ENCODE data around the gene PHACTR4.

DNA sequence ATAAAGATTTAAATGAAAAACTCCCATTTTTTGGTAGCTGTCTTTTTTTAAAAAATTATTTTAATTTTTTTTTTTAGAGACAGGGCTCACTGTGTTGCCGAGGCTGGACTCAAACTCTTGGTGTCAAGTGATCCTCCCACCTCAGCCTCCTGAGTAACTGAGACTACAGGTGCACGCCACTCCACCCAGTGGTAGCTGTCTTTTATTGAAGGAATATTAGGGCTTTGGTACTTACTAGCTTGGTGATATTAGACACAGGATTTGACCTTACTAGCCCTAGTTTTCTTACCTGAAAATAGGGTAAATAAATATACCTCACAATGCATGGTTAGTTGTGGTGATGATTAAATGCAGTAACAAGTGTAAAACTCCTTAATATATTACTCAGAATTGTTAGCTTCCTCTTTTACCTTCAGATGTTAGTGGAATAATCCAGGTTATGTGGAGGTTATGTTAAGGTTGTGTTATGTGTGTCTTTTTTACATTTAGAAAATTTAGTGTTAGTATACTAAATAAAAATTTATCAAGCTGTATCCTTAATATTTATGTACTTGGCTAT is 66.8 kb downstream of the PHACTR4 start:
- no peak for TF ChIP-seq EZH2phosphoT487 (IDR thresholded peaks at IDR 0.05; ENCODE audit: low read depth, severe bottlenecking, unreplicated experiment)
- TF ChIP-seq CTCF (IDR thresholded peaks at IDR 0.05; ENCODE audit: poor library complexity) = no peak
